ENCODE data around the gene TRAM1L1. TPM values are rescaled to one million over a fixed set of nuclear protein-coding genes. Genes with fewer than 3 reads are reported as not detected.

Gene TRAM1L1
- 4.0 TPM for polyA plus RNA-seq (2013, experiment 1 of 2; ENCODE audit: insufficient read length)
- polyA plus RNA-seq (2013, experiment 2 of 2; ENCODE audit: insufficient read length), result 5.5 TPM

DNA sequence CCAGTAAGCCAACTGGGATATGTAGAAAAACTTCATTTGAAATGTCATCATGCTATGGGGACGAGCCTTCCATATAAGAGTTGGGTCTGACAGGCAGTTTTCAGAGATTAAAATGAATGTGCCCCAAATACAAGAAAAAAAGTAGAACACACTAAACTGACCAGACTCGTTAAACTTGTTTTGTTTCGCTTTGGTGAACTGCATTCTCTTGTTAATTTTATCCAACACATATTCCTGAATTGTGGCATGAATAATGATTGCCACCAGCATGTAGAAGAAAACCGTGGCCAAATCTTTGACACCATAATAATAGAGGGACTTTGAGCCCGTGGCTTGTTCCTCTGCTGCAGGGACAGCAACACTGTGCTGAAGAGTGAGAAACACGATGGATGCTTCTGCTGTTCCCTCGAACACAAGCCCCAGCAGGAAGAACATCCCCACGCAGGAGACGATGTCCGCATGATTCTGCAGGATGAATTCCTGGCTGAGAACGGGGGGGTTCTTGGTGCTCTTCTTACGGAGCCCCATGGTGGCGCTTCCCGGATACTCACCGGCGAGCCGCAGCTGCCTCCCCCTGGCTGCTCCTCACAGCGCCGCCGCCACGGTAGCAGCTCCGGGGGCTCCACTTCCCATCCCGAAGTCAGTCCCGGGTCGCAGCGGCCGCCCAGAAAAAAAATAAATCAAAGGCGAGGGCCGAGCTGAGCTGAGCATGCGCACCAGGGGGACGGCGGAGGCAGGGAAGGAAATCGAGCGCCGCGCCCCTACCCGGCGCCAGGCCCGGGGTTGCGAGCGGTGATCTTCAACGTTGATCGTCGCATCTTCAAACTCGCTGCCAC is at the start of gene TRAM1L1:
TRAM1L1 (minus strand) TSS at position 711 of the 836 bp plus-strand sequence; CDS start at position 528, 183 bp downstream.
- peak; percentile 85 for DNase-seq

DNA sequence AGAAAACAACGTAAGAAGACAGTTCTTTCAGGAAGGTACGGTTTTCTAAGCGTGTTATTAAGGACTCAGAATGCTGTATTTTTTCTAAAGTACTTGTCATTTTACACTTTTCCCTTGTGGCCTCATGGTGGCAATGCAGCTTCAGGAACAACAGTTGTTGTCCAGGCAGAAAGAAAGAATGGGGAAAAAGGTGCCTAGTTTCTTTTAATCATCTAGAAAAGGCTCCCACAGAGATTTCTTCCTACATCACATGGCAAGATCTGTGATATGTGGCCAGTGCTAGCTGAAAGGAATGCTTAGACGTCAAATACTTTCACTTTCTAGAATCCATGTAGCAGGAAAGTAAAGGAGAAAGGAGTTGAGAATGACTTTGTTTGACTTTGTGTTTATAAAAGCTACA is 49.0 kb upstream of the TRAM1L1 start:
- peak; percentile 74 for DNase-seq

- DNase-seq, result no peak
Observed at GRCh38 chr4:117096886-117097285, 11.5 kb upstream of the TRAM1L1 start.

DNA sequence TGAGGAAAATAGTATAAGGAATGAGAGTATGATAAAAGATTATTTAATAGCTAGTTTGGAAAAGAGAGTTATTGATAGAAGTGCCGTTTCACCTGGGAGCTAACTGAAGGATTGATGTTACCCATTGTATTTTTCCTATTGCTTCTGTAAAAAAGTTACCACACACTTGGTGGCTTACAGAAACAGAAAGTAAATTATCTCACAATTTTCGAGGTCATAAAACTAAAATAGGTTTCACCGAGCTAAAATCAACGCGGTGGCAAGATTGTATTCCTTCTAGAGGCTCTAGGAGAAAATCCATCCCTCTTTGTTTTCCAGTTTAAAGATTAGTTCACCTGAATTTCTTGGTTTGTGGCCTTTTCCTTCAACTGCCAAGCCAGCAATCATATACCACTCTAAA is 11.1 kb upstream of the TRAM1L1 start:
- DNase-seq, result no peak

DNA sequence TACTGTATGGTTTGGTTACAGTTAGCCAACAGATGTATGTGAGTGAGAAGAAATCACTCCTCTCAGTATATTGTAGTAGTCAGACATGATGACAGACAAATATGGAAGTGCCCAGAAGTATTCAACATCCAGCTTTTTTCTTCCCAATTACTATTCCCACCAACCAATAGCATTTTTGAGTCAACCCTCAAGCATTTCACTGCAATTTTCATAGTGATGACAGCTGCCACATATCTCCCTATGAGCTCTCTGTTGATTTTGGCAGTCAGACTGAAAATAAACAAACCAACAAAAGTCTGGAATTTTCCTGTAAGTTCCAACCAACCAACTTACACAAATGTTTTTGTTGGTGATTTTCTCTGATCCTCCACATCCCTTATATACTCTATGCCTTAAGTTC is 8.2 kb upstream of the TRAM1L1 start:
- DNase-seq, result peak; percentile 91

DNA sequence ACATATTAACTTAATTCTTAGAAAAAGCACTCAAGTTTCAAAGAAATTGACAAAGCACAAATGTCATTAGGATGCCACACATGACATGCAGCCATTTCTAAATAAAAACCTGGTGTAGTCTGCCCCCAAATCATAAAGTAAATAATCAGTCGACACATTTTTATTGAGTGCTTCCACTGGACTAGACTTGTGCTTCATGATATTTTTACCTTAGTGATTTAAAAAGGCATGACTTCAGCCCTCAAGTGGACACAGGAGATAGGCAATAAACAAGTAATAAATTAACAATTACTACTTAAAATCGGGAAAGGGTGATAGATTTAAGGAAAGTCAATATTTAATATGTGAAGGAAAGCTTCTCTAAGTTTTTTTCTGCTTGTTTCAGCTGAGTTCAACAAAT is 7.6 kb downstream of the TRAM1L1 start:
- DNase-seq, result no peak

DNA sequence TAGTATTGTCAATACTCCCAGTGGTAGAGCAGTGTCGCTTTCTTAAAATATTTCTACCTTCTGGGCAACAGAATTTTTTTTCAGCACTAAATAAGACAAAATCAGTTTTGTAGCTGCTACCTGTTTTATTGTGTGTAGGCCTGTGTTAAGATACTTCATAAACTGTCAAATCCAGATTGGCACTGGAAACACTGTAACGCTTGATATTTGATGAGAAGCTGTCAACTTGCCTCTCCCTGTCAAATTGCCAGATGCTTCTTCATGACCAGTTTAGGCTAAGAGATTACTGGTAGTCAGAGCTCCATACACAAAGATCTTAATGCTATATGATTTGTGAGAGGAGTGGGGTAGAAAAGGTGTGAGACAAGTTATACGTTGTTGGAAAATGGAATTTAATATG is 17.3 kb downstream of the TRAM1L1 start:
- no peak for DNase-seq

- DNase-seq, result peak; percentile 36
Observed at GRCh38 chr4:117063961-117064696, 21.2 kb downstream of the TRAM1L1 start.

DNA sequence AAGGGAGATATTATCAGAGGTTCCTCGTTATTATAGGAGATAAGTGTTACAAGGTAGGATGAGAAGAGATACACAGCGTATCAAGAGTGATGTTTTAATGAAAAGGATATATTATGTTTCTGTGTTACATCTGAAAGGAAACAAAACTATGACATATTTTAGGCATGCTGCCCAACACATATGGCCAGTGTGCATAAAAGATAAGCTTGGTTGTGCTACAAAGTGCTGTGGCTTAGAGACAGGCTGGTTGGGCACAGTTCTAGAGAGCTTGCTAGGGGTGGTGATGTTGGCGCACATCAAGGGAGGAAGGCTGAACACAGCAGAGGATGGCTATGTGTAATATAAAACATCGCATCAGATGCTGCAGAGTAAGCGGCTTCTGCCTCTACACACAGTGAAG is 42.4 kb downstream of the TRAM1L1 start:
- no peak for DNase-seq
